Inflammatory macrophage treated with lipopolysaccharide for 4 hours (primary cell): ENCODE data around the gene TSR2.

Experiments used
- DNase-seq: peaks from one replicate; pipeline ENCODE4 v3.0.0-alpha.2; 2020

Gene TSR2, protein sequence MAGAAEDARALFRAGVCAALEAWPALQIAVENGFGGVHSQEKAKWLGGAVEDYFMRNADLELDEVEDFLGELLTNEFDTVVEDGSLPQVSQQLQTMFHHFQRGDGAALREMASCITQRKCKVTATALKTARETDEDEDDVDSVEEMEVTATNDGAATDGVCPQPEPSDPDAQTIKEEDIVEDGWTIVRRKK

DNA sequence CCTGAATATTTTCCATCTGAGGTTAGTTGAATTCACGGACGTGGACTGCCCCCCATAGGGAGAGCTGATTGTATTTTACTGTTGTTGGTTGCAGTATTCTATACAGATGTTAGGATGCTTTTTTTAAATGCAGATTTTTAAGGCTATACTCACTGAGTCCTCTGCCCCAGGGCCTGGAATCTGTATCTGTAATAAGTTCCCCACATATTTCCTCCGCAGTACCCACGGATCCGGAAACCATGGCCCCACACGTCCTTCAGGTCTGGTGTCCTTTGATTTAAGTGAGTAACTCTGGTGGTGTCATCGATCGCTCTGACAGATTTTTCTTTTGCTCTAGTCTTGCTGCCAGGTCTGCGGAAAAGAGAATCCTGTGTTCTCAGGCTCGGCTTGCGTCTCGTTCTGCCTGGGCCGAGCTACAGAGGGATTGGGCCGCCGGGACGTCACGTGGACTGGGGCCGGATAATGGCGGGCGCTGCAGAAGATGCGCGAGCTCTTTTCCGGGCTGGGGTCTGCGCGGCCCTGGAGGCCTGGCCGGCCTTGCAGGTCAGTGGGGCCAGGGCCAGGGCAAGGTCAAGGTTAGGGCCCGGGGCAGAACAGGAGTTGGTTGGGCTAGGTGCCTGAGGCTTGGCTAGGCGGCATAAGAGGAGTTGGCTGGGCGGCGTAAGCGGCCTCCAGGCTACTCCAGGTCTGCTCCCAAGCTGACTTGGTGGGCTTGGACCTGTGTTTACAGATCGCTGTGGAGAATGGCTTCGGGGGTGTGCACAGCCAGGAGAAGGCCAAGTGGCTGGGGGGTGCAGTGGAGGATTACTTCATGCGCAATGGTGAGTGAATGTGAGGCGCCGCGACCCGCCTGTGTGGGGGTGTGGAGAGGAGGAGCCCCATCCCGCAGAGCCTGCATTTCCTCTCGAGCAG is at the start of gene TSR2:
Gene TSR2, plus strand, starts transcription at position 445 of the 912 bp plus-strand sequence. Its CDS starts 18 bp downstream, at position 463.
- peak; percentile 76 for DNase-seq

DNA sequence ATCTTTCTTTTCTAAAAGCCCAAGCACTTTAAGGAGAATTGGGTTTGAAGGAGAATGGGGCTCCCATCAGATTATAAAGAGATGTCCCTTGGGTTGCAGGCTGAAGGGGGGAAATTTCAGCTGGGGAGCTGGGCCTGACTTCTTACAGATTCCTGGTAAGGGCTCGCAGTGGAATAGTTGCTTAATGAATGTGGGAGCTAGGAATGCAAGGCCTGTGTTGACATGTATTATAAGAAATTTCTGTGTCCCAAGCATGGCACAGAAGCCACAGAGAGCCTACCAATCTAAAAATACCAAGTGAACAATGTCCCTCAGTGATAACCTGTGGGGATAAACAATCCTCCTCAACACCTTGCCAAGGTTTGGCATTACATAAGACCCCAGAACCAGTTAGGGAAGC is 43.1 kb upstream of the TSR2 start:
- DNase-seq, result no peak

DNA sequence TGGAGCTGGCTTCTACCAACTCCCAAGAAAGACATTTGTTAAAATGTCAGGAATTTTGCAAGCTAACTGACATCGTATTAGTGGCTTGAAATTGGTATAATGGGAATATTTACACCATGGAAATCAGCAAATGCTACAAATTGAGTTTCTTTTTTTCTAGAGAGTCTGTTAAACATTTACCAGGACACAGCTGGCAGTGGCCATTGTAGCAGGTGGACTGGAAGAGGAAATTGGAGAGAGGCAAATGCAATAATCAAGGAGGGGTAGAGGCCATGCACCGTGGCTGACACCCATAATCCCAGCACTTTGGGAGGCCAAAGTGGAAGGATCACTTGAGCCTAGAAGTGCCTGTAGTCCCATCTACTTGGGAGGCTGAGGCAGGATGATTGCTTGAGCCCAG is 32.9 kb upstream of the TSR2 start:
- no peak for DNase-seq

DNA sequence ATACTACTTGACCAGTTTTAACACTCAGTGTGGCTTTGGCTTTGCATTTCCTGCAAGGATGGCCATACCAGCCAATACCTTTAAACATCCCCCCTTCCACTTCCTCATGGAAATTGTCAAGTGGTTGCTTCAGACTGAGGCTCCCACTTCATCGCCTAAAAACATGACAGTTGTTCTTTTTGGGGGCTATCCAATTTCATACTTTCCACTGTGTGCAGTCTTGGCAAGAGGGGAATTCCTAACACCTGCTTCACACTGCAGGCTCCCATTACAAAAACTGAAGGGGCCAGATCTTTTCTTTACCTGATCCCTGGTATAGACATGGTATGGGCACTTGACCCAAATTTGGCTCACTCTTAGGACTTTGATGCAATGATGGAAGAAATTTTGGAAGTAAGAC is 28.5 kb upstream of the TSR2 start:
- no peak for DNase-seq

DNA sequence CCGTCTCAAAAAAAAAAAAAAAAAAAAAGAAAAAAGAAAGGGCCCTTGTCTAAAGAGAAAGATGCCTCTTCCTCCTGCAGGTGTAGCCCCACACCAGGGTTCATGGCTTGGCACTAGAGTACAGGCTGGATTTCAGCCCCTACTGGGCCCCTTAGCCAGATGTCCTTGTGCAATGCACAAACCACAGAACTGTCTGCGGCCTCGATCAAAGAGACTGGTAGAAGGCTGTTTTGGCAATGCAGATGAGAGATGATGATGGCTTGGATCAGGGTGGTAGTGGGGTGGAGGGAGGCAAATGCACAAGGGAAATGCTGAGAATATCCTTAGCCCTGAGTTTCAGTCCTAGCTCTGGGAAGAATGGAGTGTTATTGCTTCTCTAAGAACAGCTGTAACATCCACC is 26.5 kb upstream of the TSR2 start:
- DNase-seq, result no peak

DNA sequence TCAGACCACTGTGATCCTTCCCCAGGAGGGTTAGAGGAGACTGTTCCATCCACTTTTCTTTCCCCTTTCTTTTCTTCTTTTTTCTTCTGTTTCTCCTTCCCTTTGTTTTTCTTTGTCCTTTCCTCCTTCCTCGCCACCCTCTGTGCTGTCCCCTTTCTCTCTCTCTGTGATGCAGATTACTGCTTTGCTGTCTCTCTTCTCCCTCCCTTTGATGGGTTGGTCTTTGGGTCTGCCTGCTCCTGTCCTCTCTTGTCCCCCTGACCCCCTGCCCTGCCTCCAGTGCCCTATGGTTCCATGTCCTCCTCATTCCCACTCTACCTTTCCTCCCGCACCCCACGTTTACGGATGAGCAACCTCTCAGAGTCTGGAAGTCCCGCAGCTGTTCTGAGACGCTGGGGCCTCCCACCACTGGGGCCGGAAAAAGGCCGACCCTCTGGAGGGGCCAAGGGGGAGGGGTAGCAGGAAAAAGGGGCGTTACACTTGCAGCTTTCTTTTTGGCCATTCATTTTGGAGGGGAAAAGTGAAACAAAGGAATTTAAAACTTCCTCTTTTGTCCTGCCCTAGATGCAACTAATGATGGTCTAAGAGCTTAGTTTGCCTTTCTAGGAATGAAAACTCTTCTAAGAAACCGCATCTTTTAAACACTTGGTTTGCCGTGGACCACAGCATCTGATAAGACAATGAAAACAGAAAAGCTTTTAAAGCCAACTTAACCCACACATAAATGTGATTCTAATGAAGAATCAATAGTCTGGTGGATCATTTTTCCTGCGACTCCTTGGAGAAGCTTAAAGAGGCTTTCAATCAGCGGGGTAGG is 24.5 kb upstream of the TSR2 start:
- no peak for DNase-seq

DNA sequence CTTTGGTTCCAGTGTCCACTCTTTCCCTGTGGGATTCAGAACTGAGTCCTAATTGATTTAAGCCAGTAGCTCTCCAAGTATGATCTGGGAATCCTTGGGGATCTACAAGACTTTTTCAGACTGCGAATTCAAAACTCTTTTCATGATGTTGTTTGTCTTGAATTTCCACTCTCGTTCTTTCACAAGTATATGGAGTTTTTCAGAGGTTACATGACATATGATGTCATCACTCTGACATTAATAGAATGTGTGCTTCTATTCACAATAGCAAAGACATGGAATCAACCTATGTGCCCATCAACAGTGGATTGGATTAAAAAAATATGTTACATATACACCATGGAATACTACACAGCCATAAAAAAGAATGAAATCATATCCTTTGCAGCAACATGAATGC is 23.2 kb upstream of the TSR2 start:
- no peak for DNase-seq

DNA sequence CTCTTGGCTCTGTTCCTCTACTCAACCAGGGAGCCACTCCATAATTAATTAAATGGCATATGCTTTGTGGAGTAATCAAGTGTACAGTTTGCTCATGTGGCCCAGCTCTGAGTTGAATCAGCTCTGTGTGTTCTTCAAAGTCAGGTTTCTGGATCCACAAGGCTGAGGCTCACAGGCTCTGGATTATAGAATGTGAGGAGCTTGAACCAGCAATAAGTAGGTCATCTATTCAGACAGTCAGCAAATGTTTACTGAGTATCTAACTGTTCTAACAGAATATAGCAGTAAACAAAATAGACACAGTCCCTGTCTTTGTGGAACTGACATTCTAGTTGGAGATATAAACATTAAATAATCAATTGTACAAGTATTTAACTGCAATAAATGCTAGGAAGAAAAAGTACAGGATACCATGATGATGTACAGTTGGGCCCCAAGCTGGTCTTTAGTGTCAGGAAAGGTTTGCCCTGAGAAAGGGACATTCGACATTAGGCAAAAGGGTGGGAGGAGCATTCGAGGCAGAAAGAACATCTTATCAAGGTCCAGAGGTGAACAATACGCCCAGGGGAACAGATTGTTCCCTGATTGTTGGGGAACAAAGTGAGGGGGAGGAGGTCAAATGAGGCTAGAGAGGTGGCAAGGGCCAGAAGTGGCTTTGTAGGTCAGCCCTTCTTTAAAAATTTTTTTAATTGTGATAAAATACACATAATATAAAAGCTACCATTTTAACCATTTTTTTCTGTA is 20.5 kb upstream of the TSR2 start:
- DNase-seq, result no peak

DNA sequence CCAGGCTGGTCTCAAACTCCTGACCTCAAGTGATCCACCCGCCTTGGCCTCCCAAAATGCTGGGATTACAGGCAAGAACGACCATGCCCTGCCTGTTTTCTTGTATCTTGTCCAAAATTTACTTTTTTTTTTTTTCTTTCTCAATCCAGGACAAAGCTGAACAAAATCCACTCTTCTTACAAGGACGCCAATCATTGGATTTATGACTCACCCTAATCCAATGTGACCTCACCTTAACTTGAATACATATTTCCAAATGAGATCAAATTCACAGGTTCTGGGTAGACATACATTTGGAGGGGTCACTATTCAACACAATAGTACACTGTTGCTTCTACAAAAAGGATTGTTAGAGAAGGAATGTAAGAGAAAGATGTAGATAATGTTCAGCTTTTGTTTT is 18.0 kb upstream of the TSR2 start:
- DNase-seq, result no peak

DNA sequence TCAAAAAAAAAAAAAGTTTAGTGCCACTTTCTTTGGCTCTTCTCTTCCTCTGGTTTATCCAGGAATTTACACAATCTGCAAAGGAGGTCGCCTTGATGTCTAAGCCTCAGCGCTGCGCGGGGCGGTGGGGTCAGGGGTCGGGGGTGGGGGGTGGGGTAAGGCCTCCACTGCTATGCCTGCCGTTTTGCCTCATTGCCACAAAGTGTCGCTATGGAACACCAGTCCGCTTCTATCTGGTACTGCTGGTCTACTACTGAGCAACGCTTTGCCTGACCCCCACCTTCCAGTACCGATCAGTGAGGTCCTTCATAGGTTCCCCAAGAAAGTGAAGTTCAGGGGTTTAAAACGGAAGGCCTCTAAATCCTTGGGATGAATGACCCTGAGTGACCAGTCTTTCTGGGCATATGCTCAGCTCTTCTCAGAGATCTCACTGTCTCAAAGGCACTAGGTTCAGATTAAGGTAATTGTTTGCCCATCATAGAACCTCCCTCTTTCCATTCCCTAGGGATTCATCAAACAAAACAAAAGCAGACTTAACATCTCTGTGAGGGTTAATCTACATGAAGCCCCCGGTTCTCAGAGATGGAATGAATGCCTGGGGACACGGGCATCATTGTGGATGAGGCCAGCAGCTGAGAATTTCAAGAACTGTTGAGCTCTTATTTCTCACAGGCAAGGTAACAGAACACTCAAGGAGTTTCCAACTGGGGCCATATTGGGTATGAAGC is 16.9 kb upstream of the TSR2 start:
- no peak for DNase-seq

DNA sequence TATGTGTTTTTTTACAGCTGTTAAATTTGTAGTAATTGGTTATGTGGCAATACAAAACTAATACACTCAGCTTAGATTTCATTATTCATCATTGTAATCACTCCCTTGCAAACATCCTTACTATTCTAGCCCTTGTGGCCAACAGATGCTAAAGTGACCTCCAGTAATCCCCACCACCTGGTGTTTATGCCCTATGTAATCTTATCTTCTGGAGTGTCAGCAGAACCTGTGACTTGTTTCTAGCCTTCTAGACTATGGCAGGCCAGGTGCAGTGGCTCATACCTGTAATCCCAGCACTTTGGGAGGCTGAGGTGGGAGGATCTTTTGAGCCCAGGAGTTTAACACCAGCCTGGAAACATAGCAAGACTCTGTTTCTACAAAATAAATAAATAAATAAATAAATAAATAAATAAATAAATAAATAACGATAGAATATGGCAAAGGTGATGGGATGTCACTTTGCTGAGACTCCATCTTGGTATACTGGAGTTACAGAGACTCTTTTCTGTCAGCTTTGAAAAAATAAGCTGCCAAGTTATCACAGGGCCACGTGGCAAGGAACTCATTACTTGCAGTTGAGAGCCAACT is 12.3 kb upstream of the TSR2 start:
- no peak for DNase-seq

DNA sequence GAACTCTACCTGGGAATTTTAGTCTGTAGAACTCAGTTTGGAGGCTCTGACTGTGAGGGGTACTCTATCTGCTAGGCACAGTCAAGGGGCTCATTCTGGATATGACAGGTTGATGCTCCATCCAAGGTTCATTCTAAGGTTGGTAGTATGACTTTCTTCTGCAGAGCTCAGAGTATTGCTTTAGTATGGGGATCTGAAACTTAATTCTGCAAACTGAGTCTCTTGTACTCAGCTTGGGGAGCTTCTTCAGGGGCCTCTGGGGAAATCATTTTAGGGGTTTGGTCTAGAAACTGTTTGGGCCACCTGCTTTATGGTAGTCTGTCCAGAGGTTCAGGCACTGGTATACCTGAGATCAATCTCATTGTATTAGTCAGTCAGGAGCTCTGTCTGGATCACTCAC is 9.7 kb upstream of the TSR2 start:
- DNase-seq, result no peak

DNA sequence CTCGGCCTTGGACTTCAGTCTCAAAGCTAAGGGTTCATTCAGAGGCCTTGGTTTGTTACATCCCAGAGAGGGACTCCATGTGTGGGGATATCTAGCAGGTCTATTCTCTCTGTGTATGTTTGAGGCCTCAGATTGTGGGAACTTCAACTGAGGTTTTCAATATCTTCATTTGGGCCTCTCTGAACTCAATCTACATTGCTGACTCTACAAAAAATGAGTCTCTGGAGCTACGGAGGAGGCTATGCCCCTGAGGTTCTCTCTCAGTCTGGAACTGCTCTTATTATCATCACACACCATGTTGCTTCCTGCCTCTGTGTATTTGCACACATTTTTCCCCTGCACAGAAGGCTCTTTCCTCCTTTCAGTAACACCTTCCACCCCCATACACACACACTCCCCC is 5.1 kb upstream of the TSR2 start:
- DNase-seq, result no peak

DNA sequence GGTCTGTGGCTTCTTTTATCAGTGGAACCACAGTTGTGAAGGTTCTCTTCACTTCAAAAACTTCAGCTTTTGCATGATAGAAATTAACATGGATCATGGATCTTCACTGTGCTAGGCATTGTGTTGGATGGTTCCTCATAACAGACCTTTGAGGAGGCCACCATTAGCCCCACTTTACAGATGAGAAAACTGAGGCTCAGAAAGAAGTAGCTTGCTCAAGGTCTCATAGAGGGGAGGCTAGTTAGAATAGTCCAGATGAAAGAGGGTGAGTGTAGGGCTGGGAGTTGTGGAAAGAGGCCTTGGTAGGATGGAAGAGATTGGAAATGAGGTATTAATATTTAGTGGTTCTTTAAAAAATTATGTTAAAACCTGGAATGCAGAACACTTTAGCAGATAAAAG is 2.6 kb downstream of the TSR2 start:
- DNase-seq, result no peak

DNA sequence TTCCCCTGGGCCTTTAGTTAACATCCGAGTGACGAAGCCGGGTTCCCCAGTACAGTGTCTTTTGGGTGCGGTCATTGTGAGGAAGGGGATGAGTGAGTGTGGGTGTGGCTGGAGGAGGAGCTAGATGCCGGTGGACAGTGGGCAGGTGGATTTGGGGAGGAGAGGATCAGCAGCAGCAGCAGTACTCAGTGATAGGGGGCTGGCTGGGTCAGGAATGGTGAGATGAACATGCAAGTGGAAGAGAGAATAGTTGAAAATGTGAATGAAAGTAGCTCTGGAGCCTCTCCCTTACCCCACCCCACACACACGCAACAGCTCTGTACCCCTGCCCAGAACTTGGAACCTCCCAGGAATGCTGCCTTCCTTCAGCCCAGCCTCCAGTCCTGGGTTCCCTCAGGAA is 4.5 kb downstream of the TSR2 start:
- no peak for DNase-seq

DNA sequence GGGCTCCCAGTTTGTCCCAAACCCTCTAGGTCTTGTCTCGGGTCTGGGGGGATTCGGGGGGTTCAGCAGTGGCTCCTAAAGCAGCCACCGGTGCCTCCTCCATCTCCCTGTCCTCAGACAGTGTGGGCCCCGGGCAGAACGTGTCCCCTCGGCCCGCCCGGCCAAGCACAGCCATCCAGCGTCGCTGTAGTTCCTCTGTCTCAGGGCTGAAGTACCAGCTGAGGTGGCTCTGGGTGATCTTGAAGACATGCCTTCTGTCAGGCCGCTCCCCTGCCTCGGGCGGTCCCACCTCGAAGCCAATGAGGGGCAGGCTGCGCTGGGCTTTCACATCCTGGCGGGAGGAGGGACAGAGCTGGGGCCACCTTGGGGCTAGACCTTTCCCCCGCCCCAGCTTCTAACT is 5.9 kb downstream of the TSR2 start:
- no peak for DNase-seq

DNA sequence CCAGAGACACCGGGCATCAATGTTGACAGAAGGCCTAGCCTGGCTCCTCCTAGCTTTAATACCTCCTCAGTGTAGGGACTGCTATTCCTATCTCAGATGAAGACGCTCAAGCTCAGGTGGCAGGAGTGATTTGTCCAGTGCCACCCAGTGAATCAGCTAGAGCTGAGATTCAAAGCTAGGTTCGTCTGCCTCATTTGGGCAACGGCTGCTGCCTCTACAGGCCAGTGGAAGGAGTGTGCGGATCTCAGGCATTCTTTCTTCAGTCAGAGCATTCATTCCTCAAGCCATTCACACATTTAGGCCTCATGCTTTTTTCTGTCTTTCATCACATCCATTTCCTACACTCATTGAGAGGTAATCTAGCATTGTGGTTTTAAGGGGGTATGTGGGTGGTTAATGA is 7.3 kb downstream of the TSR2 start:
- no peak for DNase-seq

DNA sequence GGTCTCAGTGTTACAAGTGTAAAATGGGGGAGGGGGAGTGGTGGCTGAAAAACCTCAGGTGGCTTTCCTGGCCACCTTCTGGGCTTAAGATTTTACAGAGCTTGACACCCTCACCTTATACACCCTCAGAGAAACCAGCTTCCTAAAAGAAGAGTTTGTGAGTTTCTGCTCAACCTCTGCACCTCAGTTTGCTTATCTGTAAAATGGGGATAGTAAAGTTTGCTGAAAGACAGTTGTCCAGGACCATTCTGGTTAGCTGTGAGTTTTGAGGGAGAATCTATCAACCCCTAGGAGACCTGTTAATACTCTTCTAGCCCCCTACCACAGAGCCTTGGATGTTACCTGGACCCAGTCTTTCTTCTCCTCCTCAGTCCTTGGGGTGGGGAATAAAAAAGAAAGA is 9.7 kb downstream of the TSR2 start:
- DNase-seq, result no peak

DNA sequence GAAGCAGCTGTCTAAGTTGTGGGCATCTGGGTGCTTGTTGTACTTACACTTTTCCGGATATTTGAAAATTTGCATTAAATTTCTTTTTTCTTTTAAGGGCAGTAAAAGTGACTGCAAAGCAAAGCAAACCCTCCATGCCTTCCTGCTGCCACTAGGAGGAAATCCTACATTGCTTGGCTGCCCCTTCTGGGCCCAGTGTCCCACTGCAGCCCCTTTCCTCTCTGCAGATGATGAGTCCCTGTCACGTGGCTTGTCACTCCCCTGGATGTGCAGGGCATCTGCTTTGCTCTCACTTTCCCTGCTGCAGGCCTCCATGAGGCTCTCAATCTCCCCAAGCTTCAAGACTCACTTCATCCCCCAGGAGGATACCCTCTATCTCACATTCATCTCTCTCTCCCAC is 12.7 kb downstream of the TSR2 start:
- DNase-seq, result no peak

DNA sequence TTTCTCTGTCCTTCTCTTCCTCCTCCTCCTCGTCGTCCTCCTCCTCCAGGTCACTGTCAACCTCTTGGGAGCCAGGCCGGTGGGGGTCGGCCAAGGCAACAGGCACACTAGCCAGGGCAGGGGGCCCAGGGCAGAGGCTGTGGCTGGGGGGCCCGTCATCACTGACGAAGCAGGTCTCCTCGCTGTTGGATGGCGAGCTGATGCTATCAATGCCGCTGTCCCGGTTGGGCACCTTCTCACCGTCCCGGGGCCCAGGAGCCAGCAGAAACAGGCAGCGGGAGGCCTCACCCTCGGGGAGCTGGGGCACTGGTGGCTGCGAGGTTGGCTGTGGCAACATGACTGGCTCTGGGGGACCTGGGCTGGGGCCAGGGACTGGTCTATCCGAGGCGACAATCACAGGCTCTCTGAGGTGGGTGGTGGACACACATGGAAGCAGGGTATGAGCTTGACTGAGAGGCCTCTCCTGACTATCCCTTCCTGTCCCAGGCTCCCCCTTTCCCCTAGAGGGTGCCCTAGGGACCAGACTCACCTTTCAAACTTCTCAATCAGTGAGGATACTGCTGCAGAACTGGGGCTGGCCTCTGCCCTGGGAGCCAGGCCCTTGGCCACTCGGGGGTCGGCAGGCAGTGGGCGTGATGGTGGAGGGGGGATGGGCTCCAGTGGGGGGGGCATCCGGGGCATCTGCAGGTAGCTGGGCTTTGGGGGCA is 30.0 kb downstream of the TSR2 start:
- no peak for DNase-seq
